Left hindlimb (tissue), 1 donor: ENCODE results near the gene ERVK3-1.
"Not testable (repeated sequence)": the region's sequence is repeated elsewhere in the genome, so short reads cannot be mapped to it uniquely, and the experiment has no call there.

Source experiments
- DNase-seq: peaks from one replicate; pipeline ENCODE4 v3.0.0-alpha.2; 2018

ERVK3-1 gene

DNA sequence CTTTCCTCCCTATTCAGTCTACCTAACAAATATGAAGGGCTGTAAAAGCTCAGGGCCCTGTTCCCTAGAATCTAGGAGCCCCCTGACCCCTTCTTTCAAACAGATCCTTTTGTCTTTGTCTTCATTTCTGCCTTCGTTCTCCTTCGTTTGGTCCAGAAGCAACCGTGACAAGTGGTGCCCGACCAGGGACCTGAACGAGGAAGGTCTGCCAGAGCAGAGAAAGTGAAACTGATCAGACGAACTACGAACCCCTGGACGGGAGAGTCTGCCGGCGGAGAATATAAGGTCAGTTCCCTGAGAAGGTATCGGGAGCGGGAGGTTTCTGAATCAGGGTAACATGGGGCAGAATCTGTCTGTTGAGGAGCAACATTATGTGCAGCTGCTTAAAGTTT, 751 bp downstream of the ERVK3-1 start:
- DNase-seq, result no peak

DNA sequence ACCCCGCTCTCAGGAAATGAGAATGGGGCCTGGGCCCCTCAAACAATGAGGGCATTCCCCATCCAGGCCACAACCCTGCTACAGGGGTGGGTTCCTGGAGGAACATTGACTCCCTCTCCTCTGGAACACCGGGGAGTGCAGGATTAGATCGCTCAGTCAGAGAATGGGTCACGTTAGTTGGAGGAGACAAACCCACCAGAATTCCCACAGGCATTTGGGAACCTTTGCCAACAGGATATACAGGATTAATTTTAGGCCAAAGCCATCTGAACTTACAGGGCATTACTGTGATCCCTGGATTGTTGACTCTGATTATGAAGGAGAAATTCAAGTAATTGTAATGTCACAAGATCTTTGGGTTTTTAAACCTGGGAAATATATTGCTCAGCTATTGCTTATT, 2.6 kb downstream of the ERVK3-1 start:
- DNase-seq, result no peak

DNA sequence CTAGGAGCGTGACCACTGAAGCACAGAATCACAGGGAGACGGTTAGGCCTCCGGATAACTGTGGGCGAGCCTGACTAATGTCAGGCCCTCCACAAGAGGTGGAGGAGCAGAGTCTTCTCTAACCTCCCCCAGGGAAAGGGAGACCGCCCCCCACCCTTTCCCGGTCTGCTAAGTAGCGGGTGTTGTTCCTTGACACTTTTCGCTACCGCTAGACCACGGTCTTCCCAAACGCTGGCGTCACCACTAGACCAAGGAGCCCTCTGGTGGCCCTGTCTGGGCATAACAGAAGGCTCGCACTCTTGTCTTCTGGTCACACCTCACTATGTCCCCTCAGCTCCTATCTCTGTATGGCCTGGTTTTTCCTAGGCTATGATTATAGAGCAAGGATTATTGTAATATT, 5.5 kb downstream of the ERVK3-1 start:
- not testable (repeated sequence) for DNase-seq

DNA sequence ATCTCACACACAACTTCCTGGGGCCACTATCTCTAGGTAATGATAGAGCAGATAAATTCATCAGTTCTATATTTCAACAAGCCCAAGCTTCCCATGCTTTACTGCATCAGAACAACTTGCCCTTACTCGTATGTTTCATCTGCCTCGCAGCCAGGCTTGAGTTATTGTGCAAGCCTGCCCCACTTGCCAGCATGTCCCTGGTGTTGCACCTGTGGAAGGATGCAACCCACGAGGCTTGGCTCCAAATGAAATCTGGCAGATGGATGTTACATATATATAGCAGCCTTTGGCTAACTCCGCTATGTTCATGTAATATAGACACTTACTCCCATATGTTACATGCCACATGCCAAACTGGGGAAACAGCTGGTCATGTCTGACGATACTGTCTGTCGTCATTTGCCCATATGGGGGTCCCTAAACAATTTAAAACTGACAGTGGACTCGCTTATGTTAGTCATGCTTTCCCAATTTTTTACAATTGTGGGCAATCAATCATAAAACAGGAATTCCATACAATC, 6.2 kb downstream of the ERVK3-1 start:
- no peak for DNase-seq

DNA sequence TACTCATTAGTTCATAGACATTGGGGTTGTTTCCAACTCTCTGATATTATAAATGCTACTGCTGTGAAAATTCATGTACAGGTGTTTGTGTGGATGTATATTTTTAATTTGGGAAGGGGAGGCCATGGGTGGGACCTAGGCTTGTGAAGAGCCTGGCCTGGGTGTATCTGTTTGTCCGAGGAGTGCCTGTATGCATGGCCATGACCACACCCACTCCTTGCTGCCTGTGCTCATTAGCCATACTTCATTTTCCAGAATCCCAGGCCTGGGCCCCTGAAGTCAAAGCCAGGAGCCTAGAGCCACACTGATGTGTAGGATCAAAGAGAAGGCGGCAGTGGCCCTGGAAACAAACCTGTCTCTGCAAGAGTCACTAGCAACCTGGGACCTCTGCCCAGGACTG, 10.4 kb downstream of the ERVK3-1 start:
- DNase-seq, result no peak

DNA sequence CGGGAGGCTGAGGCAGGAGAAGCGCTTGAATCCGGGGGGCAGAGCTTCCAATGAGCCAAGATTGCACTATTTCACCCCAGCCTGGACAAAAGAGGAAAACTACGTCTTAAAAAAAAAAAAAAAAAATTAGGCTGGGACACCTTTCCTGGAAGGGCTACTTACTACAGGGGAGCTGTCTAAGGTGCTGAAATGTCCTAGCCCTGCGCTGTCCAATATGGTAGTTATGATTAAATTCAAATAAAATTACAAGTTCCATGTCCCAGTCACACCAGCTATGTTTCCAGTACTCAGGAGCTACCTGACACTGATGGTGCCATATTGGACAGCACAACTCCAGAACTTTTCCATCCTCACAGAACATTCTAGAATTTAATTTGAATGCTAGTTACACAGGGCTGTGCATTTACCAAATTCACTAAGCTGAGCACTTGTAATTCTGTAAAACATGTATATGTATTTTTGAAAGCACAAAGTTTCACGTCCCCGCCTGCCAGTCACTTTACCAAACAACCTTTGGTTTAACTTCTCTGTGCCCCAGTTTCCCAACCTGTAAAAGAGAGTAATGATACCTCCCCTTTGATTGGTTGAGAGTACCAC, 12.4 kb downstream of the ERVK3-1 start:
- DNase-seq, result no peak

DNA sequence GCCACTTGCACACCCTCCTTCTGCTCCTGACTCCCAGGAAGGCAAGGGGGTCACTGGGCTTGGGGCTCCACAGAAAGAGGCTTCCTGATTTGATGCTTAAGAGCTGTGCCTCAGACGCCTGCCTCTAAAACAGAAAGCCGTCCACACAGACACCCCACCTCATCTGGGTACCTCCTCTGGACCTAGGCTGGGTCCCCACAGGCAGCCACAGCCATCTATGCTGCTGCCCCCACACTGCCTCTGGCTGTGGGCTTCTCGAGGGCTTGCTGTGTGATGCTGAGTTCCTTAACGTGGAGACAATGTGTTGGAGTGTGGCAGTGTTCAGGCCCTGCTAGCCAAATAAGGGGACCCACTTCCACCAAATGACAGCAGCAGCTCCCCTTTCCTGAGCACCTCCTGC, 13.1 kb downstream of the ERVK3-1 start:
- DNase-seq, result no peak

DNA sequence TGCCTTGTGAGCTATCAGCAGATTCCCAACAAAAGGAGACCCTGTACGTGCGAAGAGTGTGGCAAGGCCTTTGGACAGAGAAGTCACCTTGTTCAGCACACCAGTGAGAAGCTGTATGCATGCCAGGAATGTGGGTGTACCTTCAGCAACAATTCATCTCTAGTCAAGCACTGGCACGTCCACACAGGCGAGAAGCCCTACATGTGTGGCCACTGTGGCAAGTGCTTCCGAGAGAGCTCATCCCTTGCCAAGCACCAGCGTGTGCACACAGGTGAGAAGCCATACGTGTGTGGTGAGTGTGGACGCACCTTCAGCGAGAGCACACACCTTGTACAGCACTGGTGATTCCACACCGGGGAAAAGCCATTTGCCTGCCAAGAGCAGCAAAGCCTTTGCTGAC, 14.1 kb downstream of the ERVK3-1 start:
- no peak for DNase-seq

DNA sequence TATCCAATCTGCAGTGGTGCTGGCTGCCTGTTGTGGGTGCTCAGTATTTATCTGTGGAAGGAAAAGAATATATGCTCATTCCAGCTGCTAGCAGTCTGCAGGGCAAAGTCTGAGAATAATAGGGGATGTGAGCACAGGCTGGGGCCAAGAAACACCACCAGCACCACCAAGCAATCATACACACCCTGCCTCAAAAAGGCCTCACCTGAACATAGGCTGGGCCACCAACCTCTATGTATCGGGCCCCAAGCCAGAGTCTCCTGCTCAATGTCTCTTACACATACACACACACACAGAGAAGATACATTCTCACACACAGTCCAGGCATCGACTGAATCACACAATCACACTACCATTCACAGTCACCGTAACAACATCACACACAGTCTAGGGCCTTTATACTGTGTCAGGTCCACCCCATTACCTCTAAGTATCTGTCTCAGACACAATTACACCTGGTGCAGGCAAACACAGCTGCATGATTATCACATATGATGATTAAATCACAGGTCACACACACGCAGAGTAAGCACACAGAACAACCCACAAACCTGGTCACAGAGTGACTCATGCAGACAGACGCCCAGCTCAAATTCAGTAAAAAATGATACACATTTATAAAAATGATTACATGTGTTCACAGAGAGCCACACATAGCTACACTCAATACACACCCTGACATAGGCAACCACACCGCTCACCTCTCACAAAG, 20.3 kb downstream of the ERVK3-1 start:
- no peak for DNase-seq

DNA sequence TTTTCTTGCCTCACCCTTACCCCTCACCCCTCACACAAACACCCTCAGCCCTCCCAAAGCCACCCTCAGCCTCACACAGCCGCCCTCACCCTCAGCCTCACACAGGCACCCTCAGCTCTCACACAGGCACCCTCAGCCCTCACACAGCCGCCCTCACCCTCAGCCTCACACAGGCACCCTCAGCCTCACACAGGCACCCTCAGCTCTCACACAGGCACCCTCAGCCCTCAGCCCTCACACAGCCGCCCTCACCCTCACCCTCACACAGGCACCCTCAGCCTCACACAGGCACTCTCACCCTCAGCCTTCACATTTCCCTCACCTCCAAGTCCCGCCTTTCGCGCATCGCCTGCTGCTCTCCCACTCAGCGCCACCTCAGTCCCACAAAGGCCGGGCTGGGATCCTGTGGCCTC, 21.3 kb downstream of the ERVK3-1 start:
- DNase-seq, result no peak

DNA sequence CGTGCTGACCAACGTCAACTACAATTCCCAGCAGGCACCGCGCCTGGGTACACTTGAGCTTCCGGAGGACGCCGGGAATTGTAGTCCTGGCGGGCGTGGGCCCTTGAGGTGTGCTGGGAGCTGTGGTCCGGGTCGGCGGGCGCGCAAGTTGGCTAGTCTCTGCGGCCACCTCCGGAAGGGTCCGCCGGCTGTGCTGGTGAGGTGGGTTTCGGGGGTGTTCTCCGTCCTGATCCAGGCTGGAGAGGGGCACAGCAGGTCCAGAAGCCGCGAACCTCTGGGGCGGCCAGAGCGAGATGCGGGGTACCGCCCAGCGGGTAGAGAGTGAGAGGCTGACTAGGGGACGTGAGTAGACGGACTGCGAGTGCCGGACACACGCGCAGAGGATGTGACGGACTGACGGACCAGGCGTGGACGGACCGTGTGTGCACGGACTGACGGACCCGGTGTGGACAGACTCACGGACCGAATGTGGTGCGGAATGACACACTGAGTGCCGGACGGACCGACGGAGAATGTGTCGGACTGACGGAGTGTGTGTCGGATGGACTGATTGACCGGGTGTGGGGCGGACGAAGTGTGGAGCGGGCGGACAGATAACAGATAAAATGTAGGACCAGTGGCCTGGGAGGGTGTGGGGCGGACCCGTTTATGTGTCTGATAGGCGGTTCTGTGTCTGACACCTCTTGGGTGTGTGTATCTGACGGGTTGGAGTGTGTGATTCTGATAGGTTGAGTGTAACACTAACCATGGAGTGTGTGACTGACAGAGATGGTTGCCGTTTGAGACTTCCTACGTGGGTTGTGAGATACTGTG, 21.9 kb downstream of the ERVK3-1 start, which contains the start of gene ZSCAN22:
Gene ZSCAN22, plus strand, starts transcription at position 81 of the 813 bp plus-strand sequence. CDS start 7,809 bp downstream, outside the sequence.
- peak; percentile 95 for DNase-seq

DNA sequence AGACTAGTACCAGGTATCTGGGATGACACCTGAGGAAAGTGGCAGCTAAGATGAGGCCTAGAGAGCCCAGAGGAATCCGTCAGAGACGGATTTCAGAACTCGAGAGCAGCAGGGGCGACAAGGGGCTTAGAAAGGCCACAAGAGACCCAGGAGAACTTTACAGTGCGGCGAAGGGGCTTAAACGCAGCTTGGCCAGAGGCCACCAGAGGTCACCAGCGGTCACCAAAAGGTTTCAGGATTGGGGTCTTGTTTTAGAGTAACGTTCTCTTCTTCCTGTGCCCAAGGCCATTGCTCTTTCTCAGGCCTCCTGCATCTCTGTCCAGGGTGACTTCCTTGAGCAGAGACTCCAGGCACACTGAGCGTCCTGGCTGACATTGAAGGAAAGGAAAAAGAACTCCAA, 23.8 kb downstream of the ERVK3-1 start:
- no peak for DNase-seq

DNA sequence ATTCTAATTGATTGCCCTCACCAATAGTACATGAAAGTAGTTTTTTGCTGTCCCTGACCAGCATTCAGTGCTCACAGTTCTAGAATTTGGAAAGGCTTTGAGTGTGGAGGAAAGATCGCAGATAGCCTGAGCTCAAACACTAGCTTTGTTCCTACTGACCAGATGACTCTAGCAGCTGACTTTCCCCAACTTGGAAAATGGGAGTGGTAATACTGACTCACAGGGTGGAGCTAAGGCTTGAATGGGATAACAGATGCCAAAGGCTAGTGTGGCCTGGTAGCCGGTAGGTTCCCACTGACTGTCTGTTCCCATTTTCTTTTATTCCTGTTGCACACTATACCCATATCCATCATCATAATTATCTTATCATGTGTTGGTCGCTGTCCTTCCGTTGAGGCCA, 25.3 kb downstream of the ERVK3-1 start:
- no peak for DNase-seq

DNA sequence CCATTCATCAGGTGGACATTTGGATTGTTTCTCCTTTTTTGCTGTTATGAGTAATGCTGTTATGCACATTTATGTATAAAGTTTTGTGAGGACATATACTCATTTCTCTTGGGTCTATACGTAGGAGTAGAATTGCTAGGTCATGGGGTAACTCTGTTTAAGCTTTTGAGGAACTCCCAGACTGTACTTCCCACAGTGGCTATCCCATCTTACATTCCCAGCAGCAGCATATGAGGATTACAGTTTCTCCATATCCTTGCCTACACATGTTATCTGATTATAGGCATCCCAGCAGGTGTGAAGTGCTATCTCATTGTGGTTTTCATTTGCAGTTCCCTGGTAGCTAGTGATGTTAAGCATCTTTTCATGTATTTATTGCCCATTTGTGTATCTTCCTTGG, 27.5 kb downstream of the ERVK3-1 start:
- DNase-seq, result no peak

DNA sequence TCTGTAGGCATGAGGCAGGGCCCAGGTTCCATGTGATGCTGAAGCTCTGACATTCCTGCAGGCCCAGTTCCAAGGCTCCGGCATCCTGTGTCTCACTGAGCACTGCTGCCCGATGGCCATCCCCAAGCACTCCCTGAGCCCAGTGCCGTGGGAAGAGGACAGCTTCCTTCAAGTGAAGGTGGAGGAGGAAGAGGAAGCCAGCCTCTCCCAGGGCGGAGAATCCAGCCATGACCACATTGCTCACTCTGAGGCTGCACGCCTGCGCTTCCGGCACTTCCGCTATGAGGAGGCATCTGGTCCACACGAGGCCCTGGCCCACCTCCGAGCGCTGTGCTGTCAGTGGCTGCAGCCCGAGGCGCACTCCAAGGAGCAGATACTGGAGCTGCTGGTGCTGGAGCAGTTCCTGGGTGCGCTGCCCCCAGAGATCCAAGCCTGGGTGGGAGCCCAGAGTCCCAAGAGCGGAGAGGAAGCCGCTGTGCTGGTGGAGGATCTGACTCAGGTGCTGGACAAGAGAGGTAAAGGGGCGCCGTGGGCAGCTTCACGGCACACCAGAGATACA, 29.6 kb downstream of the ERVK3-1 start:
- DNase-seq, result no peak

DNA sequence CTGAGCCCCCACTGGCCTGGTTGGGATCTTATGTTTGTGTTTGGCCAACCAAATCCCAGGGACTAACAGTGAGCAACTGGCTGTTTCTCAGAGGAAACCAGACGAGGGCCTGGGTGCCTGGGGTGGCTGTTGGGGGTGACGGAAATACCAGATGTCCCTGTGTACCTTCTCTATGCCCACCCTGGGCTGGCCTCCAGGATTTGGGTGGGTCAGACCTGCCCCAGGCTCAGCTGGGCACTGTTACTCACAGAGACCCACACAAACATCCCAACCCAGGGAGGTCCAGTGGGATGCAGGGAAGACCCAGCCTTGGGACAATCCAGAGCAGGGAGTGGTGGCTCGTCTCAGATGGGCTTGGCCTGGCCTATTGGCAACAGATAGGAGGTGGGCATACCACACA, 30.5 kb downstream of the ERVK3-1 start:
- no peak for DNase-seq

DNA sequence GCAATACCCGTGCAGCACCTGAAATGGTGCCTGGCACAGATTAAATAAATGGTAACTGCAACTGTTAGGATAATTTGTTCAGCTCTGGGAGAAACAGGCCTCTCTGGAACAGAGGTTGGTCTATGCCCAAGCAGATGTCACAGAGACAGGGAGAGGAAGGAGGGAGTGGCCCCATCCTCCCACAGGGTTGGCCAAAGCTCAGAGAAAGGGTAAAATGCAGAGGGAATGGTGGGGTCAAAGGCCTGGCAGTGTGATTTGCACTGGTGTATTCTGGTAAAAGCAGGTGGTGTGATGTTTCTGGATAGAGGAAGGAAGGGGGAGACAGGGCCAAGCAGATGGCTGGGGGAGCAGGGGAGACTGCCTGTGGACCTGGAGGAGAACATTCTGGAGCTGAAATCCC, 31.0 kb downstream of the ERVK3-1 start:
- DNase-seq, result no peak

DNA sequence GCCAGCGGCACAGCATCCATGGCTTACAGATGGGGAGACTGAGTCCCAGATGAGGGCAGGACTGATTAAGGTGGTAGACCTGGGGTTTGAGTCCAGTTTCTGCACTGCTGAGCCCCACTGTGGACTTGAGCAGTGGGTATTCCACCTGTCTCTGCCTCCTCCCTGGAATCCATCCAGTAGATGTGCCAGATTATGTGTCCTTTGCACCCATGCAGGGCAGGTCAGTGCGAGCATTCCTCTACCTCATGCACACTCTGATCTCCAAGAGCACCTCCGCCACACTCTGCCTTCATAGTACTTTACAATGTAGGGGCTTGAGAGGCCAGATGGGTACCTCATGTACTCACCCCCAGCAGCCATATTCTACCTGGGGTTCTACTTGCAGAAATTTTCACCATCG, 31.6 kb downstream of the ERVK3-1 start:
- DNase-seq, result peak; percentile 8

DNA sequence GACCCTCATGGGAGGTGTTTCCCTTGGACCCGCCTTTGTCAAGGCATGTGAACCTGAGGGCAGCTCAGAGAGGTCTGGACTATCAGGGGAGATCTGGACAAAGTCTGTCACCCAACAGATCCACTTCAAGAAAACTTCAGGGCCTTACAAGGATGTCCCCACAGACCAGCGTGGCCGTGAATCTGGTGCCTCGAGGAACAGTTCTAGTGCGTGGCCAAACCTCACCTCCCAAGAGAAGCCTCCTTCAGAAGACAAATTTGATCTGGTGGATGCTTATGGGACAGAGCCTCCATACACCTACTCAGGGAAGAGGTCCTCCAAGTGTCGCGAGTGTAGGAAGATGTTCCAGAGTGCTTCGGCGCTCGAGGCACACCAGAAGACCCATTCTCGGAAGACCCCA, 33.2 kb downstream of the ERVK3-1 start:
- DNase-seq, result peak; percentile 10

DNA sequence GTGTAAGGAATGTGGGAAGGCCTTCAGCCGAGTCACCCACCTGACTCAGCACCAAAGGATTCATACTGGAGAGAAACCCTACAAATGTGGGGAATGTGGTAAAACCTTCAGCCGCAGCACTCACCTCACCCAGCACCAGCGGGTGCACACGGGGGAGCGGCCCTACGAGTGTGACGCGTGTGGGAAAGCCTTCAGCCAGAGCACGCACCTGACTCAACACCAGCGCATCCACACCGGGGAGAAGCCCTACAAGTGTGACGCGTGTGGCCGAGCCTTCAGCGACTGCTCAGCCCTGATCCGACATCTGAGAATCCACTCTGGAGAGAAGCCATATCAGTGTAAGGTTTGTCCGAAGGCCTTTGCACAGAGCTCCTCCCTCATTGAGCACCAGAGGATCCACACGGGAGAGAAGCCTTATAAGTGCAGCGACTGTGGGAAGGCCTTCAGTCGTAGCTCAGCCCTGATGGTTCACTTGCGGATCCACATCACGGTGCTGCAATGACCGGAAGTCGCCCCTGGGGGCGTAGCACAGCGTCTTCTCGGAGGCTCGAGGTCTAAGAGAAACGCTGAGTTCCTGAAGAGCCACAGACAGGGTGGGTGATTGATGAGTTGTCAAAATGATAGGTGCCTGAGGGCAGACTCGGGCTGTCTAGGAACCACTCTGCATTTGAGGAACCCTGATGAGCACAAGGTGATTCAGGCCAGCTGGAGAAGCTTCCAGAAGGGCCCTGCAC, 33.8 kb downstream of the ERVK3-1 start:
- peak; percentile 10 for DNase-seq

DNA sequence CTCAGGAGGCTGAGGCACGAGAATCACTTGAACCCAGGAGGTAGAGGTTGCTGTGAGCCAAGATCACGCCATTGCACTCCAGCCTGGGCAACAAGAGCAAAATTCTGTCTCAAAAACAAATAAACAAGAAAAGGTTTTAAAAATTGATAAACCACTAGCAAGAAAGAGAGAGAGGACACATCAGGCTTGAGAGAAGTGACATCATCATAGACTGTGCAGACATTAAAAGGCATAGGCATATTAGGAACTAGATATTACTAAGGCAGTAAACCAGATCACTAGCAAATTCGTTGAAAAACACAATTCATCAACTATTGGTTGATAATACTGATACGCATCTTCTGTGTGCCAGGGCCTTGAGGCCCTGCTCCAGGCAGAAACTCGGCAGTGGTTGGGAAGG, 40.4 kb downstream of the ERVK3-1 start:
- DNase-seq, result no peak
